HG03442 (cell line): Measurements from ENCODE around the gene AKNAD1.
"Not testable (repeated sequence)": the region's sequence is repeated elsewhere in the genome, so short reads cannot be mapped to it uniquely, and the experiment has no call there.

Source experiments
- ATAC-seq: cut with Tn5 transposase; IDR thresholded peaks from one replicate; pipeline ENCODE4 v1.9.1; 2021; ENCODE audit warnings: mild to moderate bottlenecking, moderate library complexity; ENCODE audit not compliant: unreplicated experiment

Gene AKNAD1

GRCh38 chr1:108856994-108857393 lies at the start of gene AKNAD1:
Gene AKNAD1 (minus strand): TSS chr1:108857094. CDS start chr1:108852664, 4,430 bp downstream.
- no peak for ATAC-seq

GRCh38 chr1:108901106-108901505 lies 44.2 kb upstream of the AKNAD1 start:
- no peak for ATAC-seq

- ATAC-seq = peak; percentile 57
Measured at GRCh38 chr1:108897865-108898720, 41.2 kb upstream of the AKNAD1 start.

GRCh38 chr1:108896146-108897145 lies 39.6 kb upstream of the AKNAD1 start:
- ATAC-seq = no peak

- ATAC-seq = no peak
Measured at GRCh38 chr1:108893141-108893530, 36.2 kb upstream of the AKNAD1 start.

- no peak for ATAC-seq
Measured at GRCh38 chr1:108892356-108893140, 35.7 kb upstream of the AKNAD1 start.

GRCh38 chr1:108889706-108890384 lies 33.0 kb upstream of the AKNAD1 start:
- no peak for ATAC-seq

GRCh38 chr1:108889006-108889645 lies 32.2 kb upstream of the AKNAD1 start:
- ATAC-seq = not testable (repeated sequence)

GRCh38 chr1:108886292-108886691 lies 29.4 kb upstream of the AKNAD1 start:
- no peak for ATAC-seq

GRCh38 chr1:108884968-108885367 lies 28.1 kb upstream of the AKNAD1 start:
- no peak for ATAC-seq

- no peak for ATAC-seq
Measured at GRCh38 chr1:108882837-108883236, 25.9 kb upstream of the AKNAD1 start.

GRCh38 chr1:108881369-108881768 lies 24.5 kb upstream of the AKNAD1 start:
- ATAC-seq = no peak

GRCh38 chr1:108880850-108881249 lies 24.0 kb upstream of the AKNAD1 start:
- no peak for ATAC-seq

- no peak for ATAC-seq
Measured at GRCh38 chr1:108878678-108879077, 21.8 kb upstream of the AKNAD1 start.

GRCh38 chr1:108878160-108878469 lies 21.2 kb upstream of the AKNAD1 start:
- ATAC-seq = no peak

GRCh38 chr1:108877348-108878159 lies 20.7 kb upstream of the AKNAD1 start:
- no peak for ATAC-seq

GRCh38 chr1:108871050-108871724 lies 14.3 kb upstream of the AKNAD1 start:
- ATAC-seq = no peak

- no peak for ATAC-seq
Measured at GRCh38 chr1:108865316-108865910, 8.5 kb upstream of the AKNAD1 start.
